Ovary (tissue), 9 donors: ENCODE data around the gene MYOM1. TPM values are rescaled to one million over a fixed set of nuclear protein-coding genes. Genes with fewer than 3 reads are reported as not detected.

ENCODE experiments used
- DNase-seq, 5 donors: peaks; one replicate each; pipeline ENCODE4 v3.0.0-alpha.2; 2019 to 2020
- H3K27ac ChIP-seq, 2 donors: fragments of 200-600 bp; one replicate each; pipeline versions ENCODE4 v1.5.1 to v1.8.0; 2019 to 2022
- H3K27me3 ChIP-seq: fragments of 200-600 bp; one replicate; pipeline ENCODE4 v1.8.0; 2022
- H3K36me3 ChIP-seq: fragments of 200-600 bp; sonication (generic); one replicate; pipeline ENCODE4 v1.5.1; 2019
- H3K4me1 ChIP-seq: one replicate; pipeline ENCODE4 v1.8.1; 2013; ENCODE audit warnings: mild to moderate bottlenecking, moderate library complexity; ENCODE audit not compliant: insufficient read depth
- H3K4me3 ChIP-seq: fragments of 200-600 bp; sonication (generic); one replicate; pipeline ENCODE4 v1.5.1; 2017
- H3K9me3 ChIP-seq, 2 donors: fragments of 200-600 bp in 1 of 2; sonication (generic) in 1 of 2; one replicate each; pipeline versions ENCODE4 v1.5.1 to v1.8.1; 2013 to 2019; ENCODE audit warnings: mild to moderate bottlenecking in 1 of 2, moderate library complexity in 1 of 2
- CTCF ChIP-seq, 3 donors: fragments of 450-650 bp in 2 of 3; fragments of 200-600 bp in 1 of 3; IDR thresholded peaks; one replicate each; pipeline versions ENCODE4 v1.5.1 to v1.8.0; 2016 to 2022; ENCODE audit warnings: antibody characterized with exemption in 3 of 3, mild to moderate bottlenecking in 1 of 3
- EP300 ChIP-seq: sonication (generic); formaldehyde crosslinking; IDR thresholded peaks from one replicate; pipeline ENCODE4 v1.6.1; 2017; ENCODE audit warnings: antibody characterized with exemption
- POLR2A ChIP-seq: fragments of 450-650 bp; IDR thresholded peaks from one replicate; pipeline ENCODE4 v1.6.1; 2017; ENCODE audit warnings: antibody characterized with exemption, mild to moderate bottlenecking, moderate library complexity
- WGBS, 3 donors: extraction: QIAGEN DNeasy Blood & Tissue Kit in 1 of 3; methylation state at CpG; one replicate each; pipeline versions ENCODE4 v1.1.5 to v1.1.7; 2013 to 2017; 5-methylcytosine and 5-hydroxymethylcytosine counted together
- intact Hi-C, 4 donors: fragments of 100-400 bp; cut with DNase I; formaldehyde crosslinking; loops; one replicate each; pipeline versions ENCODE4 v1.11.0 to v1.15.1; 2022 to 2023
- polyA plus RNA-seq, 2 donors: library from polyadenylated mRNA; stranded (reverse); fragments of 200-250 nt in 1 of 2; fragments of 350-450 nt in 1 of 2; fragmentation: Illumina TruSeq in 1 of 2; extraction: RNeasy Lipid Tissue Mini Kit (QIAGEN cat#74804) in 1 of 2; gene quantifications; one replicate each; pipeline ENCODE4 v1.2.3, GENCODE V29; 2013 to 2014
- total RNA-seq, 7 donors: library from RNA; depleted of rRNA in 2 of 7; stranded (reverse); fragments of >200 nt in 2 of 7; fragmentation: NEBNext Ultra II Directional in 3 of 7; extraction: Animal tissue kit (Norgen Biotek cat#: 25700) in 3 of 7; gene quantifications; one replicate each; pipeline versions ENCODE4 v1.1.0 to v1.2.4, GENCODE V29; 2016 to 2023
- donor health status: DM: no; HTN: no; CAD: no; lungs with moderate emphysema.
- donor health status: DM: no; HTN: no; CAD: no.
- donor health status: Bipolar disorder and iron deficiency.
- donor health status: DM: yes; HTN: yes; CAD: no.
- donor health status: DM: no; HTN: no; CAD: no.
- donor health status: DM: yes; HTN: yes; CAD: no.

MYOM1 gene
- total and polyA plus RNA-seq, 9 donors: 0.69 to 21.0 (median 3.6) TPM

GRCh38 chr18:3048820-3049349 is 170.9 kb downstream of the MYOM1 start:
- Histone ChIP-seq H3K4me1 (peaks cover 5% of the 10 kb centered on the region), H3K27me3 (no peaks in the 10 kb centered on the region), H3K27ac (no peak overlapping the region), H3K9me3 (no peaks in the 10 kb centered on the region), H3K4me3 (no peak overlapping the region), H3K36me3 (no peaks in the 10 kb centered on the region)
- DNase-seq: no peak
- no peak for TF ChIP-seq EP300
- TF ChIP-seq CTCF (IDR thresholded peaks at IDR 0.05): no peak
- no peak for TF ChIP-seq POLR2A
- intact Hi-C loops: no loop called here
- 80 to 93% (median 83%) methylated on average over 3 of the region's 3 CpGs for WGBS, 3 donors

DNA sequence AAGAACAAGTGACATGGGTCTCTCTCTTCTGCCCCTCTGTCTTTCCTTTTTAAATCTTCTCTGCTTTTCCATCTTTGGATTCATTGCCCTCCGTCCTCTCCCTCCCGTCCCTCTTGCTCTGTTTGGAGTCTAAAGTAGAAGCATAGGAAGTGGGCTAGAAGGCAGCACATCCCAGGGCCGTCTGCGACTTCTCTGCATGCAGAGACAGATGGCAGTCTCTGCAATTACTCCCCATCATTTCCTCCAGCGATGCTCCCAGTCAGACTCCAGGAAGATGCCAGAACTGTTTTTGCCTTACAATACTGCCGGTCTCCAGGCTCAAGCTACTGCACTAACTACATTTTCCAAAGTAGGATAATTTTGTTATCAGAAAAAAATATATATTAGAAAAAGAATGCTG is 171.6 kb downstream of the MYOM1 start:
- intact Hi-C loops: no loop called here

GRCh38 chr18:3046216-3046808 is 173.5 kb downstream of the MYOM1 start:
- Histone ChIP-seq H3K9me3 (no peaks in the 10 kb centered on the region), H3K27me3 (no peaks in the 10 kb centered on the region), H3K4me3 (no peak overlapping the region), H3K36me3 (no peaks in the 10 kb centered on the region), H3K4me1 (peaks cover 5% of the 10 kb centered on the region), H3K27ac (no peak overlapping the region)
- TF ChIP-seq CTCF (IDR thresholded peaks at IDR 0.05) (no peak), POLR2A (no peak), EP300 (no peak)
- intact Hi-C loops: no loop called here
- no peak for DNase-seq
- WGBS, 3 donors: 80 to 83% (median 82%) methylated on average over 4 of the region's 4 CpGs

More for the DNA sequence above, 171.6 kb downstream of the MYOM1 start:
- Histone ChIP-seq H3K9me3 (no peaks in the 10 kb centered on the region), H3K36me3 (no peaks in the 10 kb centered on the region), H3K4me3 (no peak overlapping the region), H3K27me3 (no peaks in the 10 kb centered on the region), H3K4me1 (peaks cover 5% of the 10 kb centered on the region), H3K27ac (no peak overlapping the region)
- no peak for DNase-seq
- 39 to 46% (median 45%) methylated on average over 6 of the region's 6 CpGs for WGBS, 3 donors
- no peak for TF ChIP-seq POLR2A
- no peak for TF ChIP-seq EP300
- TF ChIP-seq CTCF (IDR thresholded peaks at IDR 0.05): no peak

DNA sequence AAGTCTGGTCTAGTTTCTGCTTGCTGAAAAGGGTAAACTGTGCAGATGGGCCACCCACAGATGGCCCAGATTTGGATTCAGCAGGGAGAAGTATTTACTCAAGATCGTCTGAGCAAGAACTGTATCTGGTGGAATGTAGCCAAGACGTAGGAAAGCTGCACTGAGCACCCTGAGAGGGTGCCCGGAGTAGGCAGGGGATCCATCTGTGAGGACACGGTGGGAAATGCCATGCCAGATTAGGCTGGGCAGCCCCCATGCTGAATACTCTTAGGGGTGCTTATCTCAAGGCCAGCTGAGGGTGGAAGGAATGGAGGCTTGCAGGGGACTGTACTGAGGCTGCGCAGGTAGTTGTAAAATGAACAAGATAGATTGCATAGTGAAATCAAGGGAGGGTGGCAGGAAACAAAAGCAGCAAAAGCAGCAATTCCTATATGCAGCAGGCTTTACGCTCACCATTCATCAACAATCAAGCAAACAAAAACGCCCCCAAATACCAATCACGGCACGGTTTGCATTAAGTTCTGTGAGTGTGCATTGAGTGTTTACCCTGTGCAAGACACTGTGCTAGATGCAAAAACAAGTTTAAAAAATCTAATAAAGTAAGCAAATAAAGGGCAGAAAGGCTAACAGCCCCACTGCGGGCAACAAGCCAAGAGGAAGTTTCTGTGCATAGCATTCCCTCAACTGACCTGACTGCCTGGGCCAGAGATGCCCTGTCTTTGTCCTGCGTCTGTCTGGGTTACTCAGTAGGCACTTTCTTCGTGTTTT is 174.7 kb downstream of the MYOM1 start:
- WGBS, 3 donors: 24 to 31% (median 26%) methylated on average over 12 of the region's 12 CpGs
- intact Hi-C loops: no loop called here
- no peak overlapping the region for H3K4me3 ChIP-seq
- DNase-seq: no peak
- no peaks in the 10 kb centered on the region for H3K9me3 ChIP-seq
- no peak overlapping the region for H3K27ac ChIP-seq
- TF ChIP-seq CTCF (IDR thresholded peaks at IDR 0.05): no peak
- TF ChIP-seq POLR2A: no peak
- TF ChIP-seq EP300: no peak
- H3K27me3 ChIP-seq: no peaks in the 10 kb centered on the region
- H3K36me3 ChIP-seq: no peaks in the 10 kb centered on the region
- peaks cover 5% of the 10 kb centered on the region for H3K4me1 ChIP-seq
